HL-60 (cell line): Measurements from ENCODE around the gene RERE.

ENCODE experiments used
- DNase-seq, 2 experiments: peaks; one replicate each; pipeline ENCODE4 v3.0.0-alpha.2; 2010 to 2020; ENCODE audit warnings: low read depth in 1 of 2, low spot score in 1 of 2
- H3K27ac ChIP-seq: fragments of 250-450 bp; sonication (Bioruptor Pico); replicated peaks from 2 replicates; pipeline ENCODE4 v1.5.1; 2020; ENCODE audit warnings: mild to moderate bottlenecking, moderate library complexity
- H3K27me3 ChIP-seq: fragments of 250-450 bp; sonication (Bioruptor Pico); 2 replicates; pipeline ENCODE4 v1.5.1; 2021; ENCODE audit warnings: mild to moderate bottlenecking, moderate library complexity; ENCODE audit not compliant: insufficient read depth, poor library complexity, severe bottlenecking
- H3K4me3 ChIP-seq: replicated peaks from 2 replicates; pipeline ENCODE4 v1.5.1; 2011; ENCODE audit warnings: mild to moderate bottlenecking, control low read depth, low read length; ENCODE audit not compliant: insufficient read depth
- CTCF ChIP-seq: IDR thresholded peaks from one replicate; pipeline ENCODE4 v1.5.1; 2011; ENCODE audit warnings: low read length, control low read depth, inconsistent platforms; ENCODE audit not compliant: insufficient read depth
- GABPA ChIP-seq: IDR thresholded peaks from 2 replicates; pipeline ENCODE4 v1.6.1; 2012; ENCODE audit warnings: low read depth
- POLR2AphosphoS5 ChIP-seq: IDR thresholded peaks from 2 replicates; pipeline ENCODE4 v1.6.1; 2012; ENCODE audit warnings: low read depth
- REST ChIP-seq: IDR thresholded peaks from 2 replicates; pipeline ENCODE4 v1.6.1; 2012; ENCODE audit warnings: low read depth; ENCODE audit not compliant: insufficient replicate concordance
- SPI1 ChIP-seq: IDR thresholded peaks from 2 replicates; pipeline ENCODE4 v1.6.1; 2012; ENCODE audit warnings: low read depth, mild to moderate bottlenecking, borderline replicate concordance

RERE gene

GRCh38 chr1:8790478-8790877 is 27.0 kb downstream of the RERE start:
- no peak overlapping the region for H3K4me3 ChIP-seq
- no peak overlapping the region for H3K27ac ChIP-seq
- H3K27me3 ChIP-seq, result no peaks in the 10 kb centered on the region
- no peak for DNase-seq
- TF ChIP-seq POLR2AphosphoS5 (no peak), SPI1 (no peak), REST (no peak), GABPA (no peak), CTCF (no peak)

GRCh38 chr1:8789314-8790214 is 27.9 kb downstream of the RERE start:
- no peak overlapping the region for H3K4me3 ChIP-seq
- DNase-seq, result no peak

More at GRCh38 chr1:8789314-8790214, 27.9 kb downstream of the RERE start:
- Histone ChIP-seq H3K27me3 (no peaks in the 10 kb centered on the region), H3K27ac (no peak overlapping the region)
- no peak for TF ChIP-seq REST
- no peak for TF ChIP-seq CTCF
- TF ChIP-seq POLR2AphosphoS5, result no peak
- no peak for TF ChIP-seq SPI1
- TF ChIP-seq GABPA, result no peak
